GDM1 (cell line): ENCODE data around the gene BIRC6.
"Not testable (repeated sequence)": the region's sequence is repeated elsewhere in the genome, so short reads cannot be mapped to it uniquely, and the experiment has no call there.

ENCODE experiments used
- DNase-seq: peaks from one replicate; lab custom pipeline; 2025; lab: John Stamatoyannopoulos, UW

The BIRC6 gene

DNA sequence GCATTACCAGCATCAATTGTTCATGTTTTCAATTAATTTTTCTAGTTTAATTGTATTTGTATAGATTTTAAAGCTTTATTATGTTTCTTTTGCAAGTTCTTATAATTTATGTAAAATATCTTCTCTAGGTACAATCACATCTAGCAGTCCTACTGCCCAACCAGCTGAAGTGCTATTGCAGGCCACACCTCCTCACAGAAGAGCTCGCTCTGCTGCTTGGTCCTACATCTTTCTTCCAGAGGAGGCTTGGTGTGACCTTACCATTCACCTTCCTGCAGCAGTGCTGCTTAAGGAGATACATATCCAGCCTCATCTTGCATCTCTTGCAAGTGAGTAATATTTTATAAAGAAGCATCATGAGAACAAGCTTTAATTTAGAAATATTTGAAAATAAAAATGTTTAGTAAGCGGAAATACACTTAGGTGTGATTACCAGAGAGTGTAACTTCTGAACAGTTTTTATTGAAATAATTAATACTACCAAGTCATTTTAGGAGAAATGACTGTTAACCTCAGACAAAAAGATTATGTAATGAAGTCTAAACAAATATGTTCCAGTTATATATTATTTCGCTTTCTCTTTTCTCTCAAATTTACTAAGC lies 148.2 kb downstream of the BIRC6 start:
- no peak for DNase-seq

DNA sequence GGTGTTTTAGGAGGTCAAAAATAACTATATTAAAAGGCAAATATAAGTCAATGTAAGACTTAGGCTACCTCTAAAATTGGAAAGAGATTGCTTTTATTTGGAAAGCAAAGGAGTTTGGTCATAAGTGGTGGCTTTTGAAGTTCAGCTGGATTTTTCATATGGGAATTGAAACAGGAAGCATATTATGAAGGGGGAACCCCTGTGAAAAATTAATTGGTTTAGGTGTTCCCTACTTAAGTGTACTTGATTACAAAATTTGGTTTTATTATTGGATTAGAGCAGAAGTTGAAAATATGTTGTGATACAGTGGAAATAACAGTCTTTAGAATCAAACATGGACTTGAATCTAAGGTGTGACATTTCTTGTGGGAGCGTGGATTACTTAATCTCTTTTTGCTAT lies 149.6 kb downstream of the BIRC6 start:
- no peak for DNase-seq

DNA sequence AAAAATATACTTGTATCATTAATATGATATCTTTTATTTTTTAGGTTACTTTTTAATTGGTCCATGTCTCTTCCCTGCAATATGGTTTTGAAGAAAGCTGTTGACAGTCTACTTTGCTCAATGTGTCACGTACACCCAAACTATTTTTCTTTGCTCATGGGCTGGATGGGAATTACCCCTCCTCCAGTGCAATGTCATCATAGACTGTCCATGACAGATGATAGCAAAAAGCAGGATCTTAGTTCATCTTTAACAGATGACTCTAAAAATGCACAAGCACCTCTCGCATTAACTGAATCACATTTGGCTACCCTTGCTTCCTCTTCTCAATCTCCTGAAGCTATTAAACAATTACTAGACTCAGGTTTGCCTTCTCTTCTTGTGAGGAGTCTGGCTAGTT lies 158.1 kb downstream of the BIRC6 start:
- DNase-seq = no peak

DNA sequence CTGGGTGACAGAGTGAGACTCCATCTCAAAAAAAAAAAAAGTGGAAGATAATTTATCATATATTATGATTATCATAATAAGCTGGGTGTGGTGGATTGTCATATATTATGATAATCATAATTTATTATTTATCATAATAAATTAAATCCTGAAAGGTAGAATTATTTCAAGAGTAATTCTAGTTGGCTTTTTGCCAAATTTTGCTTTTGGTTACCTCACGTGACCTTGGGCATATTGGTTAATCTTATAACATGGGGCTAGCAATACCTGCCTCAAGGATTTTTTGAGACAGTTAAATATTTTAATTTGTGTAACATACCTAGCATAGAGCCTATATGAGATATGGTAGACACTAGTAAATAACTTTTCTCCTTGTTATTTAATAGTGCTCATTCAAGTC lies 159.7 kb downstream of the BIRC6 start:
- DNase-seq = no peak

DNA sequence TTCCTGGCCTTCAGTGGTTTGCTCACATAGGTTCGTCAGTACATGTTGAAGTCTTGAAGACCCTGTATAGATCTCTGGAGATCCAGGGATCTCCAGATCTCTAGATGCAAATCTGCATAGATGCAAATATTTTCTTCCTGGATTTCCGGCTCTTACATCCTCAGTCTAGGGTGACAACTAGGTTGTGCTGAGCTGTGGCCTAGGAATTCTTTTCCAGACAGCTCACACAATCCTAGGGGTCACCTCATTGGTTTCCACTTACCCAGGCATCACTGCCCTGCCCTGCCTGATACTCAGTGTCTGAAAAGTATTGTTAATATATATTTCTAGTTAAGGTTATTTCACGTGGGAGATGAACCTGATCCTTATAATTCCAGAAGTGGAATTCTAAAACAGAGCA lies 165.9 kb downstream of the BIRC6 start:
- no peak for DNase-seq

DNA sequence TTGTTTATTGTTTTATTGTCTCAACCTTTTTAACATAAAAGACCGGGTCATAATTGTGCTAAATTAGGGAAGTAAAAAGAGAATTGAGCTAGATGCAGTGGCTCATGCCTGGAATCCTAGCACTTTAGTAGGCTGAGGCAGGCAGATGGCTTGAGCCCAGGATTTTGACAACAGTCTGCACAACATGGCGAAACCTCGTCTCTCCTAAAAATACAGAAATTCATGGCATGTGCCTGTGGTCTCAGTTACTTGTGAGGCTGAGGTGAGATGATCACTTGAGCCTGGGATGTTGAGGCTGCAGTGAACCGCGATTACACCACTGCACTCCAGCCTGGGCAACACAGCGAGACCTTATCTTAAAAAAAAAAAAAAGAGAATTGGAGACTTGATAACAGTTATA lies 166.9 kb downstream of the BIRC6 start:
- DNase-seq = no peak

DNA sequence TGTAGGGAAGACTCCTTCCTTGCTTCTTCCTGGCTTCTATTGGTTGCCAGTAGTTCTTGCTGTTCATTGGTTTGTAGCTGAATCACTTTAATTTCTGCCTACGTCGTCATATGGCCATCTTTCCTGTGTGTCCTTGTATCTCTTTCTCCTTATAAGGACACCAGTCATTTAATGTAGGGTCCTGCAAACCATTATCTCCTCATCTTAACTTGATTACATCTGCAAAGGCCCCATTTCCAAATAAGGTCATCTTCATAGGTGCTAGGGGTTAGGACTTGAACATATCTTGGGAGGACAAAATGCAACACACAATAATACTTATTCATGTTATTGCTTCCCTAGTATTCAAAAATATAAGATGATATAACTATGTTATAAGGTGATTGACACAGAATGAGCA lies 175.5 kb downstream of the BIRC6 start:
- no peak for DNase-seq

DNA sequence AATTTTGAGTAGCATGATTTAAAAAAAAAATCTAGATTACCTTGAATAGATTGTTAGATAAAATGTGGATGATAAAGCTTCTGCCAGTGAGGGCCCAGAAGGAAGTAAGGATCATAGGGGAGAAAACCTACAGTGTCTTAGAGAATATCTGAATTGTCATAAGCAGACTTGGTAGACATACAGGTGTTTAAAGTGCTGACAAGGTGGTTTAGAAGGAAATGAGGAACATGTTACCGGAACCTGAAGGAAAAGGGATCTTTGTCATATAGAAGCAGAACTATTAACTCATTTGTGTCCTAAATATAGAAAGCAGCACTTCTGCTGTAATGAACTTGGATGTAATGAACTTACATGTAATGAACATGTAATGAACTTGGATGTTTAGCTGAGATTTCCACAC lies 176.1 kb downstream of the BIRC6 start:
- DNase-seq = no peak

DNA sequence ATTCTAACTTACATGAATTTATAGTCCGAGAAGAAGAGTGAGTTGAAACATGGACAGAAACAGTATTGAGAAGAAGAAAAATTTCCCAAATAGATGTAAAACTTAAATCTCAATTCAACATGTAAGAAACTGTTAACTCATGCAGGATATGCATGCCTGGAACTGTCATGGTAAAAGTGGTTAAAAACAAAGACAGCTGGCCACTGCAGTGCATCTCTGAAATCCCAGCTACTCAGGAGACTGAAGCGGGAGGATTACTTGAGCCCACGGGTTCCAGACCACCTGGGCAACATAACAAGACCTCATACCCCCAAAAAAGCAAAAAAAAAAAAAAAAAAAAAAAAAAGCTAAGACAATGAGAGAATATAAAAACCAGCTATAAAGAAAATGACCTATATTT lies 178.0 kb downstream of the BIRC6 start:
- DNase-seq = no peak

DNA sequence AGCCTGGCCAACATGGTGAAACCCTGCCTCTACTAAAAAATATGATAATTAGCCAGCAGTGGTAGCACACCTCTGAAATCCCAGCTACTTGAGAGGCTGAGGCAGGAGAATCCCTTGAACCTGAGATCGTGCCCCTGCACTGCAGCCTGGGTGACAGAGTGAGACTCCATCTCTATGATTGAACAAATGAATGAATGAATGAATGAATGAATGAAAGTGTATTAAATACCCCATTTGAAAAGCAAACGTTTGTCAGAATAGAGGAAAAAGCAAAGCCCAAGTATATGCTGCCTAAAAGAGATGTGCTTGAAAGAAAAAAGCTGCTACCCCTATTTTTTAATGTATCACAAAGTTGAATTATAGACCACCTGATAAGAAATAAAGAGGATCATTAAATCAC lies 181.9 kb downstream of the BIRC6 start:
- no peak for DNase-seq

DNA sequence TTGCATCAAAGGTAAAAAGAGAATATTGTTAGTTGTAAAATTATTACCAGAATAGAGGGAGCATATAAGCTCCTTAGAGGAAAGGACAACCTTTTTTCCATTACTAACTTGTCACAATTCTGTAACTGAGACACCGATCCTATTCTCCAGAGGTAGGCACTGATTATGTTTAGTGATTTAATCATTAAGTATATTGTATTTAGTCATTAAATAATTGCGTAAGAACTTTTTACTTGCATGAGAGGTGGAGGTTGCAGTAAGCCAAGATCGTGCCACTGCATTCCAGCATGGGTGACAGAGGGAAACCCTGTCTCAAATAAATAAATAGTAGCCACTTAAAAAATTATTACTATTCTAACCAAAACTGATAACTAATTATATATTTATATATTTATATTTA lies 195.7 kb downstream of the BIRC6 start:
- DNase-seq = not testable (repeated sequence)

DNA sequence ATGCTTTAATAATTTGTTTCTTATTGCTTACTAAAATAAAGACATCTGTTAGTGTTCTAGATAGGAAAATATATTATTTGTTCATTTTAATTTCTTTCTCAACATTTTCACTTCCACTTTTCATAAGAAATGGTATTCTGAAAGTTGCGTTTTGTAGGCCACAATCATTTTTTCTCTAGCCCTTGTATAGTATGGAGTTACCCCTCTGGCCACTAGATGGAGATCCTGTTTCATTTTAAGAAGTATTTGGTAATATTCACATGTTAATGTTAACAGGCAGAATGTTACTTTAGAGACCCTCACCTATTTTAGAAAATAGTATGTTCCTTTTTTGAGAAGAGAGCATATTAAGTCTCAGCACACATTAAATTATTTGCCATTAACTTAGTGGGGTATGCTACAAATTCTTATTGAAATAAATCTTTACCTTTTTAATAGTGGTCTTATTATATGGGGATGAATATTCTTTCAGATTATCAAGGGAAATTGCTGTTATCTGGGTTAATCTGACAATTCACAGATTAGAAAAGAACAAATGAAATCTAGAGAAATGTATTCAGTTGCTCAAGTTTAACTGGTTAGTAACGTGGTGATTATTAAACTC lies 197.1 kb downstream of the BIRC6 start:
- peak; percentile 34 for DNase-seq

DNA sequence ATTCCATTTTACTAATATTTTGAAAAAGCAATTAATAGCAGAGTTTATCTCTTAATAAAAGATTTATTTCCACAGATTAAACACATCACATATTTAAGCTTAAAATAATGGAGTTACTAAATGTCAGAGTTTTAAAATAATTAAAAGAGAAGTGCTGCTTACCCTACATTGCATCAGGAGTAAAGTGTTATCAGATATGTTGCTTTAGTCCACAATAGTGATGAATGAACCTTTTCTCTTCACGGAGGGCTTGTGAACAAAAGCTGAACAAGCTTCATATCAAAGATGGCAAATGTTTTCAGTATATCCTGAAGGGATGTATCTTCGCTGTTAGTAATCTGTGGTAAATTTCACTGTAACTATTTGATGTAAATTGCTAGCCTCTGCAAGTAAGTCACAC lies 201.7 kb downstream of the BIRC6 start:
- no peak for DNase-seq

DNA sequence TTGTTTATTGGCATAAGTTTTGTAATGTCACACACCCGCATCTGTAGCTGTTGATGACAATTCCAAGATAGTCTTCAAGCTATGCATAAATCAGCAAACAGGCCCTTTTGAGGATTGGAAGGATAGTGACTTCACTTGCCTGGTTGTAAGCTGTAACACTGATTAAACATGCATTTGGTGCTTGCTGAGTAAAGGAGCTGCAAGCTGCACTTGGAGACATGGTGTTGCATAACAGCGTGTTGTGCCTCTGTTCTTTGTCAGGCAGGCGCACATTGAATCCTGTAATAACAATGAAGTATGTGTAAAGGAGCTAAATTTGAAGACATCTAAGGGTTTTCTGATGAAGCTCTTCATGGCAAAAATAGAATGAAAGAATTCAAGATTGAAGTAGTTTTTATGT lies 202.3 kb downstream of the BIRC6 start:
- no peak for DNase-seq

DNA sequence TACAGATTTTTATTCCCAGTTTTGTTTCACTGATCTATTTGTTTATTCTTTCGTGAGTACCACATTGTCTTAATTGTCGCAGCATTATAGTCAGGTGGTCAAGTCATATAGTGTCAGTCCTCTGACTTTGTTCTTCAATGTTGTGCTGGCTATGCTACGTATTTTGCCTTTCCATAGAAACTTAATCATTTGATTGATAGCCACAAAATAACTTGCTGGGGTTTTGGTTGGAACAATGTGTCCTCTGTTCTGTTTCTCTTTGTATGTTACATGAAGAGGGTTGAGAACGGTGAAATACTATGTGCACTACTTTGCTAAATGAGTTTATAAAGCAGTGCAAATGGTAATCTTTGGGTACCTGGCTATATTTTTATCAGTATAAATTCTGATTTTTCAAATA lies 206.1 kb downstream of the BIRC6 start:
- DNase-seq = no peak

DNA sequence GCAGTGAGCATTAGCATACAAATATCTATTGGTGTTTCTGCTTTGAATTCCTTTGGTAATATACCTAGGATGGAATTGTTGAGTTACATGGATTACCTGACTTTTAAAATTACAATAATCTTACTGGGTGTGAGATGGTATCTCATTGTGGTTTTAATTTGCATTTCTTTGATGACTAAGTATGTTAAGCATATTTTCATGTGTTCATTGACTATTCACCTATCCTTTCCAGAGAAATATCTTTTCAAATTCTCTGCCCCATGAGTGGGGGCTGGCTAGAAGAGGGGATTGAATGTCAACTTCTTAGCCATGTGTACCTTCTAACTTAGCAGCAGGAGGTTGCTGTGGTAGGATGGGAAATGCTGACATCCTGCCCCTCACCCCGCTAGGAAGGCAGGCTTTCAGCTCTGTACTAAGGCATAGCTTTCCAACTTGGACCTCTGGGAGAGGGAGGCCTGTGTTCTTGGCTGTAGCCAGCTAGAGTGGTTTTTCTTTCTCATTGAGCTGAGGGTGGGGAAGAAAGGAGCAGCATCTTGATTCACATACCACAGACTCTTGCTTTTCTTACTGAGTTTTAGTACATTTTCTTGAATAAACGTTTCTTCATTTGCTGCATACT lies 207.7 kb downstream of the BIRC6 start:
- DNase-seq = no peak

DNA sequence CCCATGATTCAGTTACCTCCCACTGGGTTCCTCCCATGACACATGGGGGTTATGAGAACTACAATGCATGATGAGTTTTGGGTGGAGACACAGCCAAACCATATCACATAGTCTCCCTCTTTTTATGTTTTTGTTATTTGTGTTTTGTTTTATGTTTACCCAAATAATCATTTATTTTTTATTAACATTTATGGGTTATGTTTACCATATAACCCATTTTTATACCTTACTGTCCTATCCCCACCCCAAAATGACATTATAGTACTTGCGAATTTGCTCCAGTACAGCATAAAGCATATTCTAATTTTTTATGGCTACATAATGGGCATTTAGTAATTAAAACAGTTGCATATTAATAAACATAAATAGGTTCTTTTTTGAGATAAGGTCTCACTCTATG lies 209.1 kb downstream of the BIRC6 start:
- no peak for DNase-seq

DNA sequence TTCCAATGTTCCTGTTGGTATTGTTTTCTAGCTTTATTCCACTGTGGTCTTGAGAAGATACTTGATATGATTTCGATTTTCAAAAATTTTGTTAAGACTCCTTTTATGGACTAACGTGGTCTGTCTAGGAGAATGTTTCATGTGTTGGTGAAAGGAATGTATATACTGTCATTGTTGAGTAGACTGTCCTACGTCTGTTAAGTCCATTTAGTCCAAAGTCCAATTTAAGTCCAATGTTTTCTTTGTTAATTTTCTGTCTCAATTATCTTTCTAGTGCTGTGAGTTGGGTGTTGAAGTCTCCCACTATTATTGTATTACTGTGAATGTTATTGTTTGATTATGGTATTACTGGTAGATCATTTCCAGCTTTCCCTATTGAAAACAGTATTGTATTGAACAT lies 215.2 kb downstream of the BIRC6 start:
- DNase-seq = no peak

DNA sequence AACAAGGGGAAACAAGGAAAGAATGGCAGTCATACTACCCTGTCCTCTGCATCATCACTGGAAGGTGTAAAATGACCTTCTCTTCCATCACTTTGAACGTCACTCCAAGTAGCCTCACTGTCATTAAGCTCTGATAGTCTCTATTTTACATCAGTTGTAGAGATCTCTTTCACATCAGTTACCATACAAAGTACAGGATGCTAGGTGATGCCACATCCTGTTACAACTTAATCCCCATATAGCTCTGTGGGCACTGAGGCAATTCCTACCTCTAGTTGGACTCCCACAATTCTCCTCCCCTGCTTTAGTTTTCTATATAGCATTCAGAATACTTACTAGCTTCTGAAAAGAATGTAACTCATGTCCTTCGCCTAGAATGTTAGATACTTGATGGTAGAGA lies 215.9 kb downstream of the BIRC6 start:
- DNase-seq = no peak

DNA sequence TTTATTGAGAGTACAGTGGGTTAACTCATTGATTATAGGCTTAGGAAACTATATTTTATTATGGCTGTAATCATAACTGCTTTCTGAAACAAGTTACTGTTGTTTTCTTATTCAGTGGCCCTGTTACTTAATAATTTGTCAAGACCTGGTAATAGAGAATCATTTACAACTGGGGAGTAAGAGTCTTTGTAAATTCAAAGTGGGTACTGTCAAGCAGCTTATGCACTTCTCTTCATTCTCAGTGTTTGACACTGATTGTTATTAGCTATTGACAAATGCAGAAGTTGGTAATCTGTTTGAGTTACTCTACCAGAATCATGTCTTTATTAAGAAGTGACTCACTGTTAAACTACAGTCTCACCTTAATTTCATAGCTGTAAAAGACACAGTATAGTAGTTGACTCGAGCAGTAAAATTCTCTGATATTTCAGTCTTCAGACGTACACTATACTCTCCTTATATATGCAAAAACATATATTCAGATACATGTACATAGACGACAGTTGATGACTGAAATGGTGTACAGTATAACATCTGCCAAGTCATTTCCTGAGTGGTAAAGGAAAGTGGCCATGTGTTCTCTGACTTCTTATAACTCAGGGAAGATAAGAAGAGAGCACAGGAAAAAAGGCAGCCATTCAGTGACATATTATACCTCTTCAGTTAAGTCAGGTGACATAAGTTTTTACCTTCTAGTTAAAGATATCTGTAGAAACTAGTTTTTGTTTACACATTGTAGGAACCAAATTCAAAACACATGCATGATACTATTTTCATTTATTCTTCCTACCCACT lies 235.0 kb downstream of the BIRC6 start:
- DNase-seq = peak; percentile 67

DNA sequence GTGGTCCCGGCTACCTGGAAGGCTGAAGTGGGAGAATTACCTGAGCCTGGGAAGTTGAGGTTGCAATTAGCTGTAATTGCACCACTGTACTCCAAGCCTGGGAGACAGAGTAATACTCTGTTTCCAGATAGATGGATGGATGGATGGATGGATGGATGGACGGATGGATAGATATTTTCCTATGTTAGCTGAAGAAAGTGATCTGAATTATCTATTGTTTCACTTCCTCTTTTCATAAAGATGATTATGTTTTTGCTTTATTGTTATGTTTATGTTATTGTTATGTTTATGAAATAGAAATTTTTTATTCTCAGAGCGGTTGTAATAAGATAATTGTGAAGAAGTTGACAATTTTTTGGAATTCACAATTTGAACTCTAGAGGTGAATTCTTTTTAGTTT lies 237.8 kb downstream of the BIRC6 start:
- no peak for DNase-seq

DNA sequence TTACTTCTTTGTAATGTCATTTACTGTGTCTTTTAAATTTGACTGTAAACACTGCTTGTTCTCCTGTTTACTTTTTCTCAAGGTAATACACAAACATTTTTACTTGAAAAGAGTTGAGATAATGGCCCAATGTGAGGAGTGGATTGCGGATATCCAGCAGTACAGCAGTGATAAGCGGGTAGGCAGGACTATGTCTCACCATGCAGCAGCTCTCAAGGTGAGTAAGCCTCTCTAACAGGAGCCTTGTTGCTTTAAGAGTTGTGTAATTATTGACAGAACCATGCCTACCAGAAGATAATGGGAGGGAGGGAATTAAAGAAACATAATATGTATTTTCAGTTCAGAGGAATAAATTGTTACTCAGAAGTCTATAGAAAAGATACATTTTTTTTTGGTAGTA lies 254.5 kb downstream of the BIRC6 start:
- DNase-seq = no peak

DNA sequence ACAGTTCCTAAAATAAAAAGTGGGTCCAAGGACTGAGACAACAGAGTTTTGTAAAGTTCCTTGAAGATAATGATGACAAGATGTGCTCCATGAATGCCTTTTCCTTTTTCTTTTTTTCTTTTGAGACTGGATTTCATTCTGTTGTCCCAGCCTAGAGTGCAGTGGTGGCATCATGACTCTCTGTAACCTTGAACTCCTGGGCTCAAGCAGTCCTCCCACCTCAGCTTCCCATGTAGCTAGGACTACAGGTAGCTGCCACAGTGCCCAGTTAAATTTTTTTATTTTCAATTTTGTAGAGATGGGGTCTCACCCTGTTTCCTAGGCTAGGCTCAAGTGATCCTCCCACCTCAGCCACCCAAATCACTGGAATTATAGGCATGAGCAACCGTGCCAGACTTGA lies 254.9 kb downstream of the BIRC6 start:
- DNase-seq = no peak
